Activated naive CD8-positive, alpha-beta T cell treated with anti-CD3 and anti-CD28 coated beads, Interleukin-2, amount 50 U/mL, for 24 hours (primary cell): ENCODE measurements around the gene PPP1R12B.
"Not testable (repeated sequence)": the region's sequence is repeated elsewhere in the genome, so short reads cannot be mapped to it uniquely, and the experiment has no call there.

Experiments
- ATAC-seq: fragments of 150-1000 bp; cut with Tn5 transposase; one replicate; pipeline ENCODE4 v1.10.0; 2021
- DNase-seq: peaks from one replicate; pipeline ENCODE4 v3.0.0; 2021
- H3K27ac Mint-ChIP-seq: one replicate; pipeline ENCODE4 v1.8.0; 2021; ENCODE audit warnings: mild to moderate bottlenecking, mixed read lengths
- H3K27me3 Mint-ChIP-seq: one replicate; pipeline ENCODE4 v1.8.0; 2021; ENCODE audit warnings: mixed read lengths
- H3K36me3 Mint-ChIP-seq: one replicate; pipeline ENCODE4 v1.8.0; 2021; ENCODE audit warnings: low read depth, mixed read lengths
- H3K4me1 Mint-ChIP-seq: one replicate; pipeline ENCODE4 v1.8.0; 2021; ENCODE audit warnings: mixed read lengths
- H3K4me3 Mint-ChIP-seq: one replicate; pipeline ENCODE4 v1.8.0; 2021; ENCODE audit warnings: mild to moderate bottlenecking, moderate library complexity, mixed read lengths
- H3K9me3 Mint-ChIP-seq: one replicate; pipeline ENCODE4 v1.8.0; 2021; ENCODE audit warnings: mixed read lengths

The PPP1R12B gene

GRCh38 chr1:202433155-202434043, 84.9 kb downstream of the PPP1R12B start:
- no peak overlapping the region for H3K4me3 Mint-ChIP-seq
- peaks cover 5% of the 10 kb centered on the region for H3K36me3 Mint-ChIP-seq
- no peak for ATAC-seq
- no peak for DNase-seq
- H3K4me1 Mint-ChIP-seq = no peaks in the 10 kb centered on the region
- no peaks in the 10 kb centered on the region for H3K9me3 Mint-ChIP-seq
- H3K27me3 Mint-ChIP-seq = no peaks in the 10 kb centered on the region
- no peak overlapping the region for H3K27ac Mint-ChIP-seq

DNA sequence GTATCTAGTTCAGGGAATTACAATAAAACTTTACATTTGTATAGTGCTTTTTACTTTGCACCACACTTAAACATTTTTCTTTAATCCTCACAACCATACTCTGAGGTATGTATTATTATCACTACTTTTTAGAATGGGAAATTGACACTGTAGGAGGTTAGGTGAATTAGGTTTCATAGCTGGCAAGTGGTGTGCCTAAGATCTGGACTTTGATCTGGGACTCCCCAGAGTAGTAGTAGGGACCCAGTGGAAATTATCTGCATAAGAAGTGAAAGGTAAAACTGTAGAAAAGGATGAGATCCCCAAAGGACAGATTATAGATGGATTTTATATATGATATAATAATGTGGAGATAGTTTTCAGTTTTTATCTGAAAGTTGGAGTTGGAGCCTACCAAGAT, 85.6 kb downstream of the PPP1R12B start:
- H3K27me3 Mint-ChIP-seq = no peaks in the 10 kb centered on the region
- H3K9me3 Mint-ChIP-seq = no peaks in the 10 kb centered on the region
- H3K4me1 Mint-ChIP-seq = no peaks in the 10 kb centered on the region
- DNase-seq (no peak), ATAC-seq (no peak)
- no peak overlapping the region for H3K27ac Mint-ChIP-seq
- no peak overlapping the region for H3K4me3 Mint-ChIP-seq
- H3K36me3 Mint-ChIP-seq = peaks cover 5% of the 10 kb centered on the region

GRCh38 chr1:202438393-202439174, 90.1 kb downstream of the PPP1R12B start:
- DNase-seq (no peak), ATAC-seq (no peak)
- H3K9me3 Mint-ChIP-seq = no peaks in the 10 kb centered on the region
- H3K27me3 Mint-ChIP-seq = no peaks in the 10 kb centered on the region
- peaks cover 5% of the 10 kb centered on the region for H3K36me3 Mint-ChIP-seq
- no peak overlapping the region for H3K4me3 Mint-ChIP-seq
- no peaks in the 10 kb centered on the region for H3K4me1 Mint-ChIP-seq
- H3K27ac Mint-ChIP-seq = no peak overlapping the region

- no peaks in the 10 kb centered on the region for H3K9me3 Mint-ChIP-seq
- peaks cover 5% of the 10 kb centered on the region for H3K36me3 Mint-ChIP-seq
- H3K4me1 Mint-ChIP-seq = no peaks in the 10 kb centered on the region
- no peak overlapping the region for H3K27ac Mint-ChIP-seq
- ATAC-seq (no peak), DNase-seq (no peak)
- H3K4me3 Mint-ChIP-seq = no peak overlapping the region
- H3K27me3 Mint-ChIP-seq = no peaks in the 10 kb centered on the region
Observed at GRCh38 chr1:202439308-202439707, 90.8 kb downstream of the PPP1R12B start.

- DNase-seq, H3K27me3 Mint-ChIP-seq, H3K9me3 Mint-ChIP-seq, ATAC-seq, H3K27ac Mint-ChIP-seq, H3K4me1 Mint-ChIP-seq, H3K4me3 Mint-ChIP-seq: not testable (repeated sequence)
- peaks cover 13% of the 10 kb centered on the region for H3K36me3 Mint-ChIP-seq
Observed at GRCh38 chr1:202448140-202448539, 99.6 kb downstream of the PPP1R12B start.

- not testable (repeated sequence) for H3K27ac Mint-ChIP-seq, H3K4me3 Mint-ChIP-seq, H3K9me3 Mint-ChIP-seq, DNase-seq, ATAC-seq, H3K27me3 Mint-ChIP-seq, H3K4me1 Mint-ChIP-seq
- H3K36me3 Mint-ChIP-seq = peaks cover 17% of the 10 kb centered on the region
Observed at GRCh38 chr1:202451641-202452040, 103.1 kb downstream of the PPP1R12B start.

- Mint-ChIP-seq H3K36me3 (peaks cover 17% of the 10 kb centered on the region), H3K4me1 (peaks cover 4% of the 10 kb centered on the region), H3K27me3 (no peaks in the 10 kb centered on the region), H3K27ac (no peak overlapping the region), H3K4me3 (no peak overlapping the region), H3K9me3 (no peaks in the 10 kb centered on the region)
- DNase-seq (no peak), ATAC-seq (no peak)
Observed at GRCh38 chr1:202452508-202452907, 104.0 kb downstream of the PPP1R12B start.

DNA sequence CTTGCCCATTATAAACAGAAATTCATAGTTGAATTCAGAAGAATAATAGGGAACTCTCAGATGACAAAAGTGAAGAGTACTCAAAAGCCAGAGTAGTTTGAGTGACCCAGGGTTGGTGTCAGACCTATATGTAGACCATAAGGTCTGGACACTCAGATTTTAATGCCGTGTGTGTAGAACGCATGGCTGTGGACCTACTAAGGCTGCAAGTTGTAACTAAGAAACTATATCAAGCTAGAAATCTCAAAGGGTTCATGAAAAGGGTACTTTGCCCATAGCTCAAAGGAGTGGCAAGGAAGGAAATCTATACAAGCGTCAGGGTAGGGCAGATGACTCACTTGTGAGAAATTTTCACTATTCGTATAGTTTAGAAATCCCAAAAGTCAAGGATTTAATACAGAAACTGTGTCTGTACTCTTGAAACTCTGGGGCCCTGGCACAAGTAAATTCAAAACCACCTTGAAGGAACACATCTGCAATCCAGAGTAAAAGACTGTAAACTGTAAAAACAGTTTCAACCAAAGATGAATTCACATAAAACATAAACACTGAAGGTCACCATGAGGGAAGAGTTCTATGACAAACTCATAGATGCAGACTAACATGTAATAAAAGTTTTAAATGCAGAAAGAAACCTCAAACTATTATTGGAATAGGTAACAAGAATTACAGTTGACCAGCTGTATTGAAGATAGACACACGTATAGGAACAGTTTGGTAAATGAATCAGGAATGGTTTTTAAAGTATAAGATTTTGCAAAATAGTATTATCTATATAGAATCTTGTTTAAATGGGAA, 108.1 kb downstream of the PPP1R12B start:
- H3K9me3 Mint-ChIP-seq, H3K36me3 Mint-ChIP-seq, H3K4me3 Mint-ChIP-seq, DNase-seq, H3K27me3 Mint-ChIP-seq, H3K4me1 Mint-ChIP-seq, H3K27ac Mint-ChIP-seq: not testable (repeated sequence)
- peak; percentile 57 for ATAC-seq

DNA sequence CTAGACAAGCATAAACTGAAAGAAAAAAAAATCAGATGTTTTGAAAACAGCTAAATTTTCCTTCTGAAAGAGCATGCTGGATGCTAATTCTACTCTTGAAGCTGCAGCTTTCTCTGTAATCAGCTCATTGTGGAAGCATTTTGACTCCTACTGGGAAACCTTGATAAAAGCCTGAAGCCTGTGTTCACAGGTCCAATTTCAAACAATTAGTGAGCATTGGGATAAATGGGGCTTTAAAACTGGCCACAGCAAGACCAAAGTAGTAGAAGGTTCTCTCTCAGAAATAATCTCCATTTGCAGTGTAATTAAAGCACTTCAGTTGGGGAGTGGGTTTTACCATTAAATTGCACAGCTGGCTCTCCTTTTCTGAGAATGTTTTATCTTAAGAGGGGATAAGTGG, 110.2 kb downstream of the PPP1R12B start:
- H3K4me1 Mint-ChIP-seq, H3K9me3 Mint-ChIP-seq, H3K36me3 Mint-ChIP-seq, DNase-seq, ATAC-seq, H3K27me3 Mint-ChIP-seq, H3K4me3 Mint-ChIP-seq, H3K27ac Mint-ChIP-seq: not testable (repeated sequence)

GRCh38 chr1:202459470-202460142, 111.1 kb downstream of the PPP1R12B start:
- not testable (repeated sequence) for H3K27me3 Mint-ChIP-seq, H3K9me3 Mint-ChIP-seq, H3K27ac Mint-ChIP-seq, H3K36me3 Mint-ChIP-seq, H3K4me1 Mint-ChIP-seq, DNase-seq, ATAC-seq, H3K4me3 Mint-ChIP-seq

GRCh38 chr1:202460143-202460495, 111.6 kb downstream of the PPP1R12B start:
- not testable (repeated sequence) for ATAC-seq, DNase-seq, H3K4me1 Mint-ChIP-seq, H3K36me3 Mint-ChIP-seq, H3K9me3 Mint-ChIP-seq, H3K27me3 Mint-ChIP-seq, H3K27ac Mint-ChIP-seq, H3K4me3 Mint-ChIP-seq

- Mint-ChIP-seq H3K36me3 (no peaks in the 10 kb centered on the region), H3K4me1 (no peaks in the 10 kb centered on the region), H3K27me3 (no peaks in the 10 kb centered on the region), H3K27ac (no peak overlapping the region), H3K9me3 (no peaks in the 10 kb centered on the region), H3K4me3 (no peak overlapping the region)
- ATAC-seq (no peak), DNase-seq (no peak)
Observed at GRCh38 chr1:202462342-202463076, 114.0 kb downstream of the PPP1R12B start.

DNA sequence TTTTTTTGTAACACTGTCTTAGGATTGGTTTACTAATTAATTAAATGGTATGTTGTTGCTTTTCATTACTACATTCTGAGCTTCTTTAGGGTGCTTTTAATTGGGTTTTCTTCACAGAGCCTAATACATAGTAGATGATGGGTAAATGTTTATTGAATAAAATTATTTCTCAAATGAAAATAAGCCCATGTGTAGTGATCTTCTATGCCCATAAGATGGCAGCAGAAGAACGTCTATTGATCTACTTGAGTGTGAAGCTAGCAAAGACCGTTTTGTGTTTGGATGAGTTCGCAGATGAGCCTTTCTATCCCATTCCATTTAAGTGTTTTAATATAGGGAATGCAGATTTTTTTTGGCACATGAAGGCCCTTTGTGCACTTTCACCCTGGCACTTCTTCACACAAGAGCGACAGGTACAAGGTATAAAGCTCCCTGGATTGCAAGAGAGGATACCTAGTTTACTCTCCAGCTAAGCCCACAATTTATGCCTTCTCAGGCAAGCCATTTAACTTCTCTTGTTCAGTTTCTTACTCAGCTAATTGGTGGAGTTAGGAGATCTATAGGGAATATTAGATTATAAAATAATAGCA, 115.7 kb downstream of the PPP1R12B start:
- not testable (repeated sequence) for H3K27ac Mint-ChIP-seq, H3K4me3 Mint-ChIP-seq, H3K27me3 Mint-ChIP-seq, DNase-seq, ATAC-seq, H3K4me1 Mint-ChIP-seq, H3K36me3 Mint-ChIP-seq, H3K9me3 Mint-ChIP-seq
